Epithelial cell of proximal tubule (primary cell): ENCODE measurements around the gene PLEKHA6. TPM values are rescaled to one million over a fixed set of nuclear protein-coding genes. Genes with fewer than 3 reads are reported as not detected.

Experiments
- DNase-seq: peaks from one replicate; pipeline ENCODE4 v3.0.0-alpha.2; 2011; ENCODE audit warnings: low read depth
- H3K4me3 ChIP-seq: 2 replicates; pipeline ENCODE4 v1.5.1; 2011; ENCODE audit warnings: low read depth, mild to moderate bottlenecking, low read length
- total RNA-seq: library from RNA; depleted of rRNA; stranded (reverse); fragments of >200 nt; gene quantifications from 2 replicates; pipeline ENCODE4 v1.2.3, GENCODE V29; 2015
- TF ChIP-seq, protein P1 (sequence below): conservative IDR thresholded peaks from 2 replicates; pipeline ENCODE4 v1.5.1; 2012; ENCODE audit warnings: low read depth, mild to moderate bottlenecking, low read length

The PLEKHA6 gene
- total RNA-seq, 1 donor from 2014 or later, result 19.9 TPM

DNA sequence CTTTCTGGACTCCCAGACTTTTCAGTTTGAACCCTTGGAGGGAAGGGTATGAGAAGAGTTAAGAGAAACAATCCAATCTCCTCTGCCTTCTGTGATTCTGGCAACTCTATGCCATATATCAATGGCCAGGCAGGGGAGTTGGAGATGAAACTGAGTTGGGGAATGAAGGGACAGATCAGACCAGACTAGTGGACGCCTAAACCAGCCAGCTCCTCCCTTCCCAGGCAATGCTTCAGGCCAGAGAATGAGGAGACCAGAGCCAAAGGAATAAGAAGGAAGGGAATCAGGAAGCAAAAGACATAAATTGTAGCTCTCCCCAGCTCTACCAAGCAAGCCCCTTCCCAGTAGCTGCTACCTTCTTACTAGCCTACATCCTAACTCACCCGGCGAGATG lies 22.7 kb downstream of the PLEKHA6 start:
- TF ChIP-seq, protein P1, sequence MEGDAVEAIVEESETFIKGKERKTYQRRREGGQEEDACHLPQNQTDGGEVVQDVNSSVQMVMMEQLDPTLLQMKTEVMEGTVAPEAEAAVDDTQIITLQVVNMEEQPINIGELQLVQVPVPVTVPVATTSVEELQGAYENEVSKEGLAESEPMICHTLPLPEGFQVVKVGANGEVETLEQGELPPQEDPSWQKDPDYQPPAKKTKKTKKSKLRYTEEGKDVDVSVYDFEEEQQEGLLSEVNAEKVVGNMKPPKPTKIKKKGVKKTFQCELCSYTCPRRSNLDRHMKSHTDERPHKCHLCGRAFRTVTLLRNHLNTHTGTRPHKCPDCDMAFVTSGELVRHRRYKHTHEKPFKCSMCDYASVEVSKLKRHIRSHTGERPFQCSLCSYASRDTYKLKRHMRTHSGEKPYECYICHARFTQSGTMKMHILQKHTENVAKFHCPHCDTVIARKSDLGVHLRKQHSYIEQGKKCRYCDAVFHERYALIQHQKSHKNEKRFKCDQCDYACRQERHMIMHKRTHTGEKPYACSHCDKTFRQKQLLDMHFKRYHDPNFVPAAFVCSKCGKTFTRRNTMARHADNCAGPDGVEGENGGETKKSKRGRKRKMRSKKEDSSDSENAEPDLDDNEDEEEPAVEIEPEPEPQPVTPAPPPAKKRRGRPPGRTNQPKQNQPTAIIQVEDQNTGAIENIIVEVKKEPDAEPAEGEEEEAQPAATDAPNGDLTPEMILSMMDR, result no peak
- no peak overlapping the region for H3K4me3 ChIP-seq
- DNase-seq, result no peak

DNA sequence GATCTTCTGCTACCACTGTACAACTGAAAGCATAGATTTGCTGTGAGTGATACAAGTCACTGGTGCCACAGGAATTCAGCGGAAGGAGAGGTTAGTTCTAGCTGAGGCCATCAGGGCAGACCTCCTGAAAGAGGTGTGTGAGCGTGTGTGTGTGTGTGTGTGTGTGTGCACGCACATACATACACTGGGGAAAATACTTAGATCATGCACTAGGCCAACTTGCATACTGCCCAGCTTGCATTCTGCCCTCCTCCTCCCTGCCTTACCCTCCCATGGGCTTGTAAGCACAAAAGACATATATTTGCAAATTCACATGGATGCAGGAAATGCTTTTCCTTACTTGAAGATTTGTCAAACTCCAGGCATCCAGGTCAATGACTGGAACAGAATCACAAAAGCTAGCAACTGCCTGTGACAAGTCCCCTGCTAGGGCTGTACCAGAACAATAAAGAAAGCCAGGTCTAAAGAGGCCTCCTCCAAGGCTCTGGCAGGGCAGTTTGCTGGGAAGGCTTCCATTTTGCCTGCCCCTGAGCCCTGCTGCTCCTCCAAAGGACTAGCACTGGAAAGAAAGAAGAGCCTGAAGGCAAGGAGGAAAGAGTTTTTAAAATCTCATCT lies 23.2 kb downstream of the PLEKHA6 start:
- no peak for DNase-seq
- TF ChIP-seq, protein P1, result no peak
- H3K4me3 ChIP-seq, result no peak overlapping the region

- TF ChIP-seq, protein P1, result no peak
- H3K4me3 ChIP-seq, result no peak overlapping the region
- DNase-seq, result no peak
Measured at GRCh38 chr1:204335533-204335932, 24.2 kb downstream of the PLEKHA6 start.

DNA sequence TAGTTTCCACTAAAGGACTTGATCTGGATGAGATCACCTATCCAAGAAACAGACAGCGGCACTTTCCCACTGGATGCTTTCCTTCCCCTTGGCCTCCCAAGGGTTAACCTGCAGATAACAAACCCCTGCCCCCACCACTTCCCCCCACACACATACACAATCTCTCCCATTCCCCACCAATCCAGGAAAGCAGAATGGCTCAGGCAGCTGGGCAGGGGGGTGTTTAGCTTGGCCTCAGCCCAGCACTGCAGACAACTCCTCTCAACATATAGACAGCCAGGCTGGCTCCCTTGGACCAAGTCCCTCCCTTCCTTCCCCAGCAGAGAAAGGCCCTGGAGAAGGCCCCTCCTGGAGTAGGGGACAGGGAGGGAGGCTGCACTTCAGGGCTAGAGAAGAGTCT lies 24.6 kb downstream of the PLEKHA6 start:
- DNase-seq, result no peak
- TF ChIP-seq, protein P1, result no peak
- H3K4me3 ChIP-seq, result no peak overlapping the region

GRCh38 chr1:204334455-204334854 lies 25.3 kb downstream of the PLEKHA6 start:
- H3K4me3 ChIP-seq, result no peak overlapping the region
- no peak for DNase-seq
- TF ChIP-seq, protein P1, result no peak

- DNase-seq, result no peak
- TF ChIP-seq, protein P1, result no peak
- no peak overlapping the region for H3K4me3 ChIP-seq
Measured at GRCh38 chr1:204333427-204333826, 26.3 kb downstream of the PLEKHA6 start.

- TF ChIP-seq, protein P1, result no peak
Measured at GRCh38 chr1:204331847-204332487, 27.8 kb downstream of the PLEKHA6 start.

More at GRCh38 chr1:204331847-204332487, 27.8 kb downstream of the PLEKHA6 start:
- DNase-seq, result no peak
- H3K4me3 ChIP-seq, result peak overlapping the region; percentile 6
